ENCODE measurements around the gene NOXA1.

The NOXA1 gene

GRCh38 chr9:137441935-137442321, 18.7 kb downstream of the NOXA1 start:
- TF ChIP-seq, protein P1, sequence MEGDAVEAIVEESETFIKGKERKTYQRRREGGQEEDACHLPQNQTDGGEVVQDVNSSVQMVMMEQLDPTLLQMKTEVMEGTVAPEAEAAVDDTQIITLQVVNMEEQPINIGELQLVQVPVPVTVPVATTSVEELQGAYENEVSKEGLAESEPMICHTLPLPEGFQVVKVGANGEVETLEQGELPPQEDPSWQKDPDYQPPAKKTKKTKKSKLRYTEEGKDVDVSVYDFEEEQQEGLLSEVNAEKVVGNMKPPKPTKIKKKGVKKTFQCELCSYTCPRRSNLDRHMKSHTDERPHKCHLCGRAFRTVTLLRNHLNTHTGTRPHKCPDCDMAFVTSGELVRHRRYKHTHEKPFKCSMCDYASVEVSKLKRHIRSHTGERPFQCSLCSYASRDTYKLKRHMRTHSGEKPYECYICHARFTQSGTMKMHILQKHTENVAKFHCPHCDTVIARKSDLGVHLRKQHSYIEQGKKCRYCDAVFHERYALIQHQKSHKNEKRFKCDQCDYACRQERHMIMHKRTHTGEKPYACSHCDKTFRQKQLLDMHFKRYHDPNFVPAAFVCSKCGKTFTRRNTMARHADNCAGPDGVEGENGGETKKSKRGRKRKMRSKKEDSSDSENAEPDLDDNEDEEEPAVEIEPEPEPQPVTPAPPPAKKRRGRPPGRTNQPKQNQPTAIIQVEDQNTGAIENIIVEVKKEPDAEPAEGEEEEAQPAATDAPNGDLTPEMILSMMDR (IDR thresholded peaks at IDR 0.05; ENCODE audit: insufficient read depth, missing control alignments): no peak
- DNase-seq (ENCODE audit: insufficient read length, low spot score) (no peak), FAIRE-seq (no peak)

DNA sequence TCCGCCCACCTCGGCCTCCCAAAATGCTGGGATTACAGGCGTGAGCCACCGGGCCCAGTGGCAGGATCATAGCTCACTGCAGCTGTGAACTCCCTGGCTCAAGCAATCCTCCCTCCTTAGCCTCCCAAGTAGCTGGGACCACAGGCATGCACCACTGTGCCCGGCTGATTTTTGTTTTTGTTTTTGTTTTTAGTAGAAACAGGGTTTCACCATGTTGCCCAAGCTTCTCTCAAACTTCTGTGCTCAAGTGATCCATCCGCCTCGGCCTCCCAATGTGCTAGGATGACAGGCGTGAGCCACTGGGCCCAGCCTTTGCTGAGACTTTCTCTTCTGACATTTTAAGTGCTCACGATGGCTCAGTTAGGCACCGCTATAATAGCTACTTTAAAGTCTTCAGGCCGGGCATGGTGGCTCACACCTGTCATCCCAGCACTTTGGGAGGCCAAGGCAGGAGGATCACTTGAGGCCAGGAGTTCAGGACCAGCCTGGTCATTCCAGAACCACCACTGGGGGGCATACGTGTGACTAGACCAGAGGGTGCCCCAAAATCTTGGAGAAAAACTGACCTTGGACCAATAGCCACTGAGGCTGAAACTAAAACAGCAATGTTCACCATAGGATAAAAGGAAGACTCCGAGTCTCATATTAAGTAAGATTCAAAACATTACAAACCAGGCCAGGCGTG, 21.1 kb downstream of the NOXA1 start:
- TF ChIP-seq, protein P1 (IDR thresholded peaks at IDR 0.05; ENCODE audit: insufficient read depth, missing control alignments): no peak
- DNase-seq (ENCODE audit: insufficient read length, low spot score) (no peak), FAIRE-seq (no peak)

- TF ChIP-seq, protein P1 (IDR thresholded peaks at IDR 0.05; ENCODE audit: insufficient read depth, missing control alignments): peak; percentile 72
- FAIRE-seq (no peak), DNase-seq (ENCODE audit: insufficient read length, low spot score) (peak; percentile 68)
Measured at GRCh38 chr9:137445275-137445807, 22.1 kb downstream of the NOXA1 start.

- no peak for FAIRE-seq
- no peak for DNase-seq (ENCODE audit: insufficient read length, low spot score)
- TF ChIP-seq, protein P1 (IDR thresholded peaks at IDR 0.05; ENCODE audit: insufficient read depth, missing control alignments): no peak
Measured at GRCh38 chr9:137445930-137446431, 22.8 kb downstream of the NOXA1 start.

DNA sequence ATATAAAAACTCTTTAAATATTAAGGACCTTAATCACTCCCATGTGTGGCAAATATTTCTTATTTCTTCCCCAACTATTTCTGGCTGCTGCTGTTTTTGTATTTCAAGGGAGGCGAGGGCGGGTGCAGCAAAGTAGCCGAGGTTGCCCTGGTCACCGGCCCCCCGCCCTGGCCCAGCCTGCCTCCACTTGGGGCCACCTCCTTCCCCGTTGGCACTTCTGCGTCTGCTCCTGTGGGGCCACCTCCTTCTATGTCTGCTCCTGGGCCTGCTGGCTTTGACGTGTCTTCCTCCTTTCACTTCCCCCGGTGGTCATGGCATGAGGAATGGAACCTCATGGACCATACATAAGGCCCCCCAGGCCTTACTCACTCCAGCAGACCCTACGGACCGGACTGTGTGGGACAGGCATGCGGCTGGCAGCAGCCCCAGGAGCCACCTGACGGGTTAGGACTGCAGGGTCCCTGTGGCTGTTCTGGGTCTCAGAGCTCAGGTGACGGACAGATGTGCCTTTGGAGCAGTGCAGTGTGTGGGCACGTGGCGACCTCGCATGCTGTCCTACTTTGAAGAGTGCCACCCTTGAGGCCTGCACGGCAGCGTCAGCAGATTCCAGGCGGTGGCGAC, 23.8 kb downstream of the NOXA1 start:
- TF ChIP-seq, protein P1 (IDR thresholded peaks at IDR 0.05; ENCODE audit: insufficient read depth, missing control alignments): no peak
- no peak for FAIRE-seq
- no peak for DNase-seq (ENCODE audit: insufficient read length, low spot score)

GRCh38 chr9:137447722-137448601, 24.8 kb downstream of the NOXA1 start:
- no peak for DNase-seq (ENCODE audit: insufficient read length, low spot score)
- no peak for FAIRE-seq
- TF ChIP-seq, protein P1 (IDR thresholded peaks at IDR 0.05; ENCODE audit: insufficient read depth, missing control alignments): no peak

All from D721Med (cell line).